HG03354 (cell line): Measurements from ENCODE around the gene PACRG.
"Not testable (repeated sequence)": the region's sequence is repeated elsewhere in the genome, so short reads cannot be mapped to it uniquely, and the experiment has no call there.

ENCODE experiments used
- ATAC-seq: cut with Tn5 transposase; IDR thresholded peaks from one replicate; pipeline ENCODE4 v1.9.1; 2021; ENCODE audit warnings: mild to moderate bottlenecking; ENCODE audit not compliant: unreplicated experiment, poor library complexity, severe bottlenecking

Gene PACRG

DNA sequence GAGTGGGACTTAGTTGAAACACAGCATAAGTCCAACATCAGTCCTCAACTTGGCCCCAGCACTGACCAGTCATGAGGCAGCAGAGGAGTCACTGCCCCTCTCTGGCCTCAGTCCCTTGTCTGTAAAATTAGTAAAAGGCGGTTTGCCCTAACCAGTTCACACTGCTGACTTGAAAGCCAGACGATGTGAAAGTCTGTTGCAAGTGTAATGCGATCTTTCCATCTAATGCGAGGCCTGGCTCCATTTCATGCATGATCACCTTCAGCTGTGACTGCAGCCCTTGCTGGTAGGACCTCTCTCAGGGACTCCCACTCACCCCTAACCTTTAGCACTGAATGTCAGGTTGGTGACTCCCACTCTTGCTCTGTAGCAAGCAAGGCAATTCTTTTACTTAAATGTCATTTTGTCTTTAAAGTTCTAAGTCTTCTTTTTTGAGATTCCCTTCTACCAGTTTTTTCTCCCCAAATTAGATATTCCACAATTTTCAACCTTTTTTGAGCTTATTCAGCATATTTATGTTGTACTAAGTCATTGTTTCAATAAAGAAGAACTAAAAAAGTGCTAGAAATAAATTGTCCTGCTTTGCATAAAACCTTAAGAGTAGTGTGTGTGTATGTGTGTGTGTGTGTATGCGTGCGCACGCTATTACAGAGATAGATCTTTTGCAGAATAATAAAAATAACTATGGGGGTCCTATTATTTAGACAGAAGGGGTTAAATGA, 245.5 kb downstream of the PACRG start:
- ATAC-seq, result no peak

DNA sequence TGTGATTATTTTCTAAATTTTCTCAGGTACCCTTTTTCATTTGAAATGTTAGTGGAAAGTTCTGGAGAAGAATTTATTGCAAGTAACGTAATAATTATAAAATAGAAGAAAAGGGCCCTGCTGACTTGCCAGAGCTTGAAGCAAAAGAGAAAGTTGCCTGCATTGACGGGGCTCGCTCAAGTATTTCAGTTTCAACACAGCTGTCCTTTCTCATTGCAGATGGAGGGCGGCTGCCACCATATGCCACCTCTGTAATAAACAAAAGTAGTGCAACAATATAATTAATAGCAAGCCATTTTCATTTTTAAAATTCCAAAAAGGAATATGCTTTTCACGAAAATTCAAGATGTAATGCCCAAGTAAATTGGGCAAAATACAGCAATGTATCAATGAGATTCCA, 246.2 kb downstream of the PACRG start:
- no peak for ATAC-seq

GRCh38 chr6:162974685-162975084, 246.9 kb downstream of the PACRG start:
- ATAC-seq, result no peak

DNA sequence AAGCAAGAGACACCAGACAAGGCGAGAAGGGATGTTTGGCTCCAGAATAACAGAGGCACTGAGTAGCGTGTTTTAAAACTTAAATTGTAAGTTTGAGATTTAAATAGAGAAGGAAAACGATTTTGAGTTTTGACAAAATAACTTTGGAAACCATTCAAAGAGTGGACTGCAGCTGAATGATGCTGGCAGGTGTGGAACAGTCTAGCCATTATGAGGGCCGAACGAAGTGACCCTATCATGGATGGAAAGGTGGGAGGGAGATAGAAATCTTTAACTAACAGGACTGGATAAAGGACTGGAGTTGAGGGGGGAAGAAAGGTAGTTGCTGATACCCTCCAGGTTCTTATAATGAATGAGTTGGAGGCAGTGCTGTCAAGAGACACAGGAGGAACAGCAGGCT, 248.4 kb downstream of the PACRG start:
- ATAC-seq, result no peak

DNA sequence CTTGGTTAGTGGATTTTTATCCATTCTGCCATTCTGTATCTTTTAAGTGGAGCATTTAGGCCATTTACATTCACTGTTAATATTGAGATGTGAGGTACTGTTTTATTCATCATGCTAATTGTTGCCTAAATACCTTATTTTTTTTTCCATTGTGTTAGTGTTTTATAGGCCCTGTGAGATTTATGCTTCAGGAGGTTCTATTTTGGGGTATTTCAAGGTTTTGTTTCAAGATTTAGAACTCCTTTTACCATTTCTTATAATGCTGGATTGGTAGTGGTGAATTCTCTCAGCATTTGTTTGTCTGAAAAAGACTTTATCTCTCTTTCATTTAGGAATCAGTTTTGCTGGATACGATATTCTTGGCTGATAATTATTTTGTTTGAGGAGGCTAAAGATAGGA, 255.5 kb downstream of the PACRG start:
- ATAC-seq, result not testable (repeated sequence)

- ATAC-seq, result no peak
These were observed 271.0 kb downstream of the PACRG start for GRCh38 chr6:162998777-162999176.

GRCh38 chr6:162999575-163000285, 272.0 kb downstream of the PACRG start:
- no peak for ATAC-seq

DNA sequence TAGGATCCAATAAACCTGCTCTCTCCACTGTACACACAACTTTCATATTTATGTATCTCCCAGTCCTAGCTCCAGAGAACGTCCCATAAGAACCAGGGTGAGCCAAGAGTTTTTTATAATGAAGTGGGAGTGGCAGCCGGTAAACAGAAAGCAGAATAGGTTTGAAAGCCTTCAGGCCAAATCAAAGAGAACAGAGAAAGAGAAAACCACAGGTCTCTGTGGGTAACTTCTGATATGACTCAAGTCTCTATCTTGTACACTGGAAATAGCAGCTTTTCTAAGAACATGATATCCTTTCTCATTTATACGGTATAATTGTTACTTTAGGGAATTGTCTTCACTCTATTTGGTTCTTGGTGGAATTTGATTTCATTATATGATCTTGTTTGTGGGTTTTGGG, 273.6 kb downstream of the PACRG start:
- ATAC-seq, result peak; percentile 91

GRCh38 chr6:163008186-163008585, 280.4 kb downstream of the PACRG start:
- no peak for ATAC-seq

GRCh38 chr6:163008626-163009025, 280.9 kb downstream of the PACRG start:
- no peak for ATAC-seq

DNA sequence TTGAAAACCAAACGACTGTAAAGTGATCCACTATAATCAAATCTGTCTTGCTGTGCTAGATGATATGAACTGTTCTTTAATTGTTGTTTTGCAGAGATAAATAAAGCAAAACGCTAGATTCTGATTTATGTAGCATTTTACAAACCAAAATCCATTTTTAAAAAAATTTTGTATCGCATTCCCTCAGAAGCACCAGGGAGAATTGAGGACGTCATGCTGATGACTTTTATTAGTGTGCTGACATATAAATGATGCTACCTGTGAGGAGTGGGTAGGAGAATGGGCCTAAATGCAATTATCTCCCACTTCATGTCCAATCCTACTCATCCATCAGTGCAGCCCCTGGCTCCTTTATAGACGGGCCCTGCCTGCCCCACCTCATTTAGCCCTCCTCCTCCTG, 282.4 kb downstream of the PACRG start:
- no peak for ATAC-seq

DNA sequence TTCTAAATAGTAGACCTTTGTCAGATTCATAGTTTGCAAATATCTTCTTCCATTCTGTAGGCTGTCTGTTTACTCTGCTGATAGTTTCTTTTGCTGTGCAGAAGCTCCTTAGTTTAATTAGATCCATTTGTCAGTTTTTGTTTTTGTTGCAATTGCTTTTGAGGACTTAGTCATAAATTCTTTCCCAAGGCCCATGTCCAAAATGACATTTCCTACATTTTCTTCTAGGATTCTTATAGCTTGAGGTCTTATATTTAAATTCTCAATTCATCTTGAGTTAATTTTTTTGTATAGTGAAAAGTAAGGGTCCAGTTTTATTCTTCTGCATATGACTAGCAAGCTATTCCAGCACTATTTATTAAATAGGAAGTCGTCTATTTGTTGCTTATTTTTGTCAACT, 287.0 kb downstream of the PACRG start:
- no peak for ATAC-seq

DNA sequence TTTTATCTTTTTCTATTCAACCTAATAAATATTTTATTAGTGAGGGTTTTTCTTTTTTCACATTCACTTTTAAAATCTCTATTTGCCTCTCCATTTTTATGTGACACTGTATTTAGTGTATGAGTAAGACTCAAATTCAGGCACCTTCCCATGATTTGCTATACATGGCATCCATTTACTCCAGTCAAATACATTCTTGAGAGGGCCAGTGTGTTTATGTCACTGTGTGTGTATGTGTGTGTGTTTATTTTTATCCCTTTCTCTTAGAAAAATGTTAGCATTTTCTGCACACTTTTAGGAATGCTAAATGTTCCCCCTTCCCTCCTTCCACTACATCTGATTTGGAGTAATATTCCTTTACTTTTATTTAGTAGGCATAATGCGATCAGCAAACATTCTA, 290.0 kb downstream of the PACRG start:
- ATAC-seq, result no peak

- ATAC-seq, result no peak
These were observed 292.2 kb downstream of the PACRG start for GRCh38 chr6:163019926-163020325.

- ATAC-seq, result no peak
These were observed 293.3 kb downstream of the PACRG start for GRCh38 chr6:163021054-163021453.

DNA sequence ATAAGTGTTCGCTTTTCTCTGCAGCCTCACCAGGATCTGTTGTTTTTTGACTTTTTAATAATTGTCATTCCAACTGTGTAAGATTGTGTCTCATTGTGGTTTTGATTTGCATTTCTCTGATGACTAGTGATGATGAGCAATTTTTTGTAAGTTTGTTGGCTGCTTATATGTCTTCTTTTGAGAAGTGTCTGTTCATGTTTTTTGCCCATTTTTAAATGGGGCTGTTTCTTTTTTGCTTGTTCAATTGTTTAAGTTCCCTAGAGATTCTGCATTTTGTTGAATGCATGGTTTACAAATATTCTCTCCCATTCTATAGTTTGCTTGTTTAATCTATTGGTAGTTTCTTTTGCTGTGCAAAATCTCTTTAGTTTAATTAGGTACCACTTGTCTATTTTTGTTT, 295.9 kb downstream of the PACRG start:
- ATAC-seq, result no peak

DNA sequence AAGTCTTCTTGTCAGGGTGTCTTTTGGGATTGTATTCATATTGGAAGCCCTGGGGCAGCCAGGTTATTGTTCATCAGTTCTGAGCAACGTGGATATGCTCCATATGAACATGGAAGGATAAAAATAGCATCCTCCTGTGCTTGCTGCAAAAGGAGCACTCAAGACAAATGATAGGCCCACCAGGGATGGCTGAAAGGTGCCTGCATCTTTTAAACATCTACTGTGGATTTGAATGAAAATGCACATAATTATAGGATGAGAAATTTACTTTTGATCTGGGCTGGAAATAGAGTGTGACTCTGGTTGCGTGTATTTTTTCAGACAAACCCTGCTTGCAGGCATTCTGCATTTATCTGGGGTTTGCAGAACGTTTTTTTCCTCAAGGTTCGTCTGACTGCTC, 299.1 kb downstream of the PACRG start:
- ATAC-seq, result no peak

GRCh38 chr6:163030980-163031379, 303.2 kb downstream of the PACRG start:
- ATAC-seq, result no peak

GRCh38 chr6:163031931-163032330, 304.2 kb downstream of the PACRG start:
- no peak for ATAC-seq

DNA sequence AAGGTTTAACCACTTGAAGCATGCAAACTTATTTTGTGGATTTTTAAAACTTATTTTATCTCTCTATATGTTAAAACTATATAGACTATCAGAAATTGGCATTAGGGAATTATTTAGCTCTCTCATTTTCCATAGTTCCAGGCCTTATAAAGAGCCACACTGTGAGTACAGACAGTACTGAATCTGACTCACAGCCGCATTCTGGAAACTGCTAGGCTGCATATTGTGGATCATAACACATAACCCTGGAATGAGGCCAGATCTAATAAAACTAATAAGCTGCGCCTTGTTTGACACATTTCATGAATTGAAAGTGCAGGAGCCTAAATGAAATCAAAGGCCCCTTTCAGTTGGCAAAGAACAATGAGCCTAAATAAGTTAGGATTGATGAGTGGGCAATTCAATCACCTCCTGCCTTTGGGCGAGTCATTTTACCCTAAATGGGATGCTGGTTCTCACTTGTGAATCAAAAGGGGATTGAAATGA, 308.4 kb downstream of the PACRG start:
- ATAC-seq, result no peak

DNA sequence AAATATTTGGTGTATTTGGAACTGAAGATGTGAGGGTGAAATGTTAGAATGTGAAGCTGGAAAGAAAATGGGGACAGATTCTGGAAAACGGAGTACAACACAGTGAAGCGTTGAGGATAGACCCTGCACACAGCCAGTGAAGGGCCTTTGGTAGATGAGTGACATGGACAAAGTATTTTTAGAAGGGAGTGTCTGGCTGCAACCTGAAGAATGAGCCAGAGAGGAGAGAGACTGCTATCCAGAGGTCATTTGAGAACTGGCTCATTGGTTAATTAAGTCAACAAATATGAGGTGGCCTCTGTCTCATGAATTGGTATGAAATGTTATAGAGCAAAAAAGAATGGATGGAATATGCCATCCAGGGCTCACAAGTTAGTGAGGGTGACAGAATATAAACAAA, 310.5 kb downstream of the PACRG start:
- ATAC-seq, result no peak
